Fibroblast of peridontal ligament (primary cell): Measurements from ENCODE around the gene KDM1A.

Experiments
- DNase-seq: peaks from one replicate; pipeline ENCODE4 v3.0.0-alpha.2; 2010; ENCODE audit errors: extremely low read depth

Gene KDM1A

GRCh38 chr1:23110391-23110790 lies 91.1 kb downstream of the KDM1A start:
- DNase-seq: no peak

GRCh38 chr1:23111600-23112535 lies 92.6 kb downstream of the KDM1A start:
- DNase-seq: no peak

DNA sequence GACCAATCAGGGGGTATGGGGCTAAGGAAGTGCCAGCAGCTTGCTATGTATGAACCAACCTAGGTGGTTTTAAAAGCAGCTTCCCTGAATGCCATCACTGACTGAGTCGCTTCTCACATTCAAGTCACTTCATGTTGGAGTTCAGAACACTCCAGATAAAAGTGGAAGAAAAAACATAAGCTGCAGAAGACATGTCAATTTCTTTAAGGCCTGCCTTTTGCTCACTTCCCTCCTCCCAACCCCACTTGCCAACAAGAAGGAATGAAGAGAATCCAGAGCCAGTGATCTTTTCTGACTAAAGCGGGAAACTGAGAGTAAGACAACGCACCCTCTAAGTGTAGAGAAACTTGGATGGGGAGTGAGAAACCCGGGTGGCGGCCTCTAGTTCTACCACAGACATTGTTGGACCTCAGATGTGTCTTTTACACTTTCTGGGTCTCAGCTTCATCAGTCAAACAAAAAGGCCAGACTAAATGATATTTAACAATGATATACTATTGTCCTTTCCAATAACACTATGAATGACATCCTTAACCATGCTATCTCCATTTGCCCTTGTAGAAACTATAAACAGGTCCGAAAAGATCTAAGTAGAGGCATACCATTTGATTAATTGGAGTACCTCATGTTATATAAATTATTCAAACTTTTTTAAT lies 95.3 kb downstream of the KDM1A start:
- no peak for DNase-seq

DNA sequence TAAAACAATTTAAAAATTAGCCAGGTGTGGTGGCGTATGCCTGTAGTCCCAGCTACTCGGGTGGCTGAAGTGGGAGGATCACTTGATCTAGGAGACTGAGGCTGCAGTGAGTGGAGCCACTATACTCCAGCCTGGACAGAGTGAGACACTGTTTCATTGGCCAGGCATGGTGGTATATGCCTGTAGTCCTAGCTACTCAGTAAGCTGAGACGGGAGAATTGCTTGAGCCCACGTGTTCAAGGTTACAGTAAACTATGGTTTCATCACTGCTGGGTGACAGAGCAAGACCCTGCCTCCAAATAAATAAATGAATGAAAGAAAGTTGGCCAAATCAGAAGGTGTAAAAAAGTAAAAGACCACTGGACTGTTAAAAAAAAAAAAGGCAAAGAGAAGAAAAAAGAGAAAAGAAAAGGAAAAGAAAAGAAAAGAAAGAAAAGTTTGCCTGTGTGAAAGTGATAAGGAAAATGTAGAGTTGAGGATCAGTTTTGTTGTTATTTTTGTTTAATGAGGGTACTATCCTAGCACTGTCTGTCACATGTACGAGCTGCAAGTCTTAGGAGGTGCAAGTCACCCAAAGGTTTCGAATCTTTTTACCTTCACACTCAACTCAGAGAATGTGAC lies 97.1 kb downstream of the KDM1A start:
- no peak for DNase-seq

GRCh38 chr1:23116921-23117699 lies 97.8 kb downstream of the KDM1A start:
- DNase-seq: no peak

DNA sequence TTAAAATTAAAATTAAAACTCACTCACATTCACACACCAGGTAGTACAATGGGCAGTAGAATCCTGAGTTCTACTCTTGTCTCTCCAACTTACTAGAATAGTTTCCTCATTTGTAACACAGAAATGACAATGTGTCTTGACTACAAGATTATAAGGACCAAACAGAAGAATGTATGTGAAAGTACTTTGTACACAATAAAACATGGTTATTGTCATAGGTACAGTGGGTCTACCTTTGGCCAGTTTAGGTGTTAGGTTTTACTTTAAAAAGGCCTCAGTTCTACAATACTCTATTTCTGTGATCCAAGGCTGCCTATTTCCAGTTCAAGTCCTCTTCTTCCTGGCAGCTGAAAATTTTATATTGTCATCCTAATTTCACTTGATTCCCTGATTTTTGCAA lies 99.1 kb downstream of the KDM1A start:
- DNase-seq: no peak

DNA sequence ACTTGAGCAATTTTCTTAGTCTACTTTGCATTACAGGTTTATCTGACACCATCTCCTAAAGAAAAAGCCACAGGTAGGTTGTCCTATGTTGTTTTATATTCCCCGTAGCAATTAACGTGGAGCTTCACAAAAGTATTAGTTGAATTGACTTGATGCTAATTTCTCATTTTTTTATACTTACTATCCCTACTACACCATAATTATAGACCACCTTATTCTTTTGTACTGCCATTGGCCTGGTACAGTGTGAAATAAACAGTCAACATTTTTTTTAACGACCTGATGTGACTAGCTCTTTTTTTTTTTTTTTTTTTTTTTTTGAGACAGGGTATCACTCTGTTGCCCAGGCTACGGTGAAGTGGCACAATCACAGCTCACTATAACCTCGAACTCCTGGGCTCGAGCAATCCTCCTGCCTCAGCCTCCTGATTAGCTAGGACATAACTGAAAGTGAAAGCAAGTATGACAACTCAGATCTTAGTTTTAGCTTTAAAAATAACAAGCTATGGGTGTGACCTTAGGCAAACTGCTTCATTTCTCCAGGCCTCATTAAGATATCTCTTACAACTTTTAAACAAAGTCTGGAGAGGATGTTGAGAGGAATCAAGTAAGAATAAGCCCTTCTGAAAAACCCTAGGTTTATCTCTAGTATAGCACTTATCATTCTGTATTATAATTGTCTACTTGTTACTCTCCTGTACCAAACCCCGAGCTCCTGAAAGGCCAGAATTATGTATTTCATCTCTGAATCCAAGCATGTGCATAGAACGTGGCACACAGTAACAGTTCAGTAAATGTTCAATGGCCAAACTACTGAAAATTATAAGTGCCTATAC lies 99.9 kb downstream of the KDM1A start:
- peak; percentile 54 for DNase-seq

DNA sequence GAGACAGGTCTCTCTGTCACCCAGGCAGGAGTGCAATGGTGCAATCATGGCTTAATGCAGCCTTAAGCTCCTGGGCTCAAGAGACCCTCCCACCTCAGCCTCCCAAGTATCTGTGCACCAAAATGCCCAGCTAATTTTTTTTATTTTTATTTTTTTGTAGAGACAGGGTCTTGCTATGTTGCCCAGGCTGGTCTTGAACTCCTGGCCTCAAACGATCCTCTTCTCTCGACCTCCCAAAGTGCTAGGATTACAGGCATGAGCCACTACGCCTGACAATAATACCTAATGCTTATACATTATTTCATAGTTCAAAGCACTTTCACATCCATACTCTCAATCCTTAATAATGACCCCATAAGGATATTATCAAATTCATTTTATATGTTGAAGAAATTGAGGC lies 101.1 kb downstream of the KDM1A start:
- no peak for DNase-seq

DNA sequence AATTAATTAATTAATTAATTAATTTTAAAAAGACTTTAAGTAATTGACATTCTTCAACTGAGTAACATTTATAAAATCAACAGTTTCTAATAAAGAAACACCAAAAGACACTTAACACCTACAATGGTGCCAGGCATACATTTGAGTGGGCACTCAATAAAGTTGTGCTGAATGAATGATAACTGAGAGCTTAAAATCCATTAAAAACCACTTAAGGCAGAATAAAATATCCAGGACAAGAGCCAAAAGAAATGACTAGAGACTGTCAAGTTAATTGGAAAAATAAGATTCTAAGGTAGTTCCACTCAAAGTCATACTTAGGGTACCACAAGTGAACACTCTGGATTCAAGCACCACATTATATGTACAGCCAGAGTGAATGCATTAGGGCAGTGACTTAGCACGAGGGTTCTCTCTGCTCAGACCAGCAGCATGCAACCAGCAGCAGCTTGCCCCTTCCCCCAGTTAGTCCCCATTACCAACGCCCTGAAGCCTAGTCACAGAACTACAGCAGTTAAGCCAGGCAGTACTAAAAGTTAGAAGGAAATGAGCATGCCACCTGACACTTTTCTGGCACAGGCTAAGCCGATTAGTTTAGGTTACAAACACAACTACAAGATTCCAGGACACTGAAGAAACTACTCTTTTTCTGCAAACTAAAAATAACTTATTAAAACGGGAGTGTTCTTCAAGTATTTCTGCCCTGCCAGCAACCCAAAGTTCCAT lies 102.9 kb downstream of the KDM1A start:
- peak; percentile 79 for DNase-seq

DNA sequence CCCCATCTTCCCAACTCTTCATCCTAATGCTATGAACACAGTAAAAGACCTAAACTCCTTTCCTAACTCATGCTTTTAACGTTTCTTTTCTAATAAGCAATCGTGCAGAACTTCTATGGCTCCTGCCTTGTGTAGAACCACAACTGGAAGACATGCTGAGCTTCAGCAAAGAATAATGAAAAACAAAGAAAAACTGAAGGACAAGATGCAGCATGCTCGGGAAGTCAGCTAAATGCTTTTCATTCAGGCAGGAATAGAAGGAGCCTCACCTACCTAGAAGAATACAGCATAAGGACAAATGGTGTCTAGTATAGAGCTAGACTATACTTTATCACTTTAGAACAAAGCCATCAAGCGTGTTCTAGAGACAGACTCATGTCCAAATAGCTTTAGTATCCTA lies 103.5 kb downstream of the KDM1A start:
- no peak for DNase-seq

- DNase-seq: no peak
Observed at GRCh38 chr1:23123528-23123927, 104.3 kb downstream of the KDM1A start.

DNA sequence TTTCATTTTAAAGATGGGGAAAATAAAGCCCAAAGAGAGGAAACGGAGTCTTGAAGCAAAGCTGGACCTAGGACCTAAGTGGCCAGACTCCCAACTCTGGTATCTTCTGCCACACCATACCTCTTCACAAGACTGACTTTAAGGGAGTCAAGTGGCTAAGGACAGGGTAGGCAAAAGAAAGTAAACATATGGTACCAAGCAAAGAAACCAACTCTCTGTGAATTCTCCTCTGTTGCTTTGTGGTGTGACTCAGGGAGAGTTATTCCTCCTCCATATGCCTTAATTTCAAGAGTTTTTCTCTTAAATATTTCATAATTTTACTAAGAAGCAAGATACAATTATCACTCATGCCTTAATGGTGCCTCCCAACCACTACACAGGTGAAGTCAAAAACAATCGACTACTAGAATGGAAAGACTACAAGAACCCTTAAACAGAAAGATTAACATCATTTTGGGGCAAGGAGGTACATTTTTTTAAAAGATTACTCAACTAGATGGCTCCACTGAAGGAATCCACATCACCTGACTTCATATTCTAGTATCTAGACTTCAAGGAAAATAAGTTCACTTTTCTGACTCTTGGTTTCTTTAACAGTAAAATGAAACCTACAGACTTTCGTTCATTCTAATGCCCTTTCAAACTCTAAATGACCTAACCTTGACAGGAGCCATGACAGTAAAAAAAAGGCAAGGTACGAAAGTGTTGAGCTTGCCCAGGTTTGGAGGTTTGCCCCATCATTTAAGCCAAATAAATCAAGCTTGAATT lies 105.2 kb downstream of the KDM1A start:
- DNase-seq: no peak

DNA sequence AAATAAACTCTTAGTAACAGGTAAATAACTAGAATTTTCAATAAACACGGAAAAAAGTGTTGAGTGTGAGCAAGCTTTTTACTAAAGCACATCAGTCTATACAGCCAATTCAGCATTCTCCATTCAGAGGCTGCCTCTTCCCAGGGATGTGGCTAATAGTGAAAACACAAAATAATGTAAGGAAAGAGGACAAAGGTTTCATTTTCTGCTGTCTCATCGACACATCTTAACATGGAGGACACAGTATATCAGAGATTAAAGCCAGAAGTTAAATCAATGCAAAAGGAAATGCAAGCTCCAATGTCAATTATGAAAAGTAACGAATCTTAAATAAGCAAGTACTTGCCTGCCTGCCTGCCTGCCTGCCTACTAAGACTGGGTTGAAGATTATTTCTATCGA lies 106.2 kb downstream of the KDM1A start:
- no peak for DNase-seq

DNA sequence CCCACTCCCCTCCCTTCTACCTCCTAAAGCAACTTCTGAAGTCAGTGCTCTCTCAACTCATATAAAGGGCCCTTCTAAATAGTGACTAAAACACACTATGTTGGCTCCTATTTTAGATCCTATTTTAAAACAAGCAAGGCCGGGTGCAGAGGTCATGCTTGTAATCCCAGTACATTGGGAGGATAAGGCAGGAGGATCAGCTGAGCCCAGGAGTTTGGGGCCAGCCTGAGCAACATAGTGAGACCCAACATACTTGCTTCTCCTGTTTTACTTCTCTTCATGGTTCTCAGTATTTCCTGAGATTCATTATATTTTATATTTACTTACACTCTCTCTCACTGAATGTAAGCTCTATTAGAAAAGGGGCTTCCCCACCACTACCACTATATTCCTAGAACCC lies 106.9 kb downstream of the KDM1A start:
- no peak for DNase-seq

DNA sequence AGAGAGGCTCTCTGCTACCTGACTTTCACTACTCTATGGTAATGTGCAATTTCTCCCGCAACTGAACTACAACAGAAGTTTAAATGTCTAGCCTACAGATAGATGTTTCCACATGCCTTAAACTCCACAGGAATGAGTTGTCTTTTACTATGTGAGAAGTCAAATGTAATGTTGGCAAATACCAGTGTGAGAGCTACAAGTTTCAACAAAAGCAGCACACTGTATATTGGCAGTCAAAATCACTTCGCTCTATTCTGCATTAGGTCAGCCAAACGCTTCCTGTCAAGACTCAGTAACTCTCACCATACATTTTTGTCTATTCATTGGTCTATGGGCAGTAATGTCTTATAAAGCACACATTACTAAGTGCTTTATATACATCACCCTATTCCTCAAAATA lies 107.5 kb downstream of the KDM1A start:
- DNase-seq: peak; percentile 52

DNA sequence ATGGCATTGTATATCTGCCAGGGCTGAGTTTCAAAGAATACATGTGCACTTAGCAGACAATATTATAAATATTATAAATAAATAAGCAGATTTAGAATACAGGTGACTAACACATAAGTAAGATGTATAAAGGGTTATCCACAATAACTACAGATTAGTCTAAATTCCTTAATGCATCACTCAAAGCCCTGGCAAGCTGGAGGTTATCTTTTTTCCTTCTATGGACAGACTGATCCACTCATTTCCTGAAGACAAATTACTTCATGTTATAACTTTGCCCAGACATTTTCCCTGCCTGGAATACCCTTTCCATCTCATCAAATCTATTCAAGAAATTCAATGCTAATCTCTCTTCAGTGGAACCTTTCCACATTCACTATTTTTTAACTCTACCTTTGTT lies 110.6 kb downstream of the KDM1A start:
- no peak for DNase-seq

- DNase-seq: no peak
Observed at GRCh38 chr1:23132033-23132432, 112.8 kb downstream of the KDM1A start.
